HG02970 (cell line): Measurements from ENCODE around the gene TAGAP.
"Not testable (repeated sequence)": the region's sequence is repeated elsewhere in the genome, so short reads cannot be mapped to it uniquely, and the experiment has no call there.

ENCODE experiments used
- ATAC-seq: cut with Tn5 transposase; IDR thresholded peaks from one replicate; pipeline ENCODE4 v1.9.1; 2021; ENCODE audit warnings: mild to moderate bottlenecking, moderate library complexity, moderate number of reproducible peaks; ENCODE audit not compliant: unreplicated experiment, low FRiP score

TAGAP gene

GRCh38 chr6:159047891-159048685 lies 3.3 kb upstream of the TAGAP start:
- no peak for ATAC-seq

DNA sequence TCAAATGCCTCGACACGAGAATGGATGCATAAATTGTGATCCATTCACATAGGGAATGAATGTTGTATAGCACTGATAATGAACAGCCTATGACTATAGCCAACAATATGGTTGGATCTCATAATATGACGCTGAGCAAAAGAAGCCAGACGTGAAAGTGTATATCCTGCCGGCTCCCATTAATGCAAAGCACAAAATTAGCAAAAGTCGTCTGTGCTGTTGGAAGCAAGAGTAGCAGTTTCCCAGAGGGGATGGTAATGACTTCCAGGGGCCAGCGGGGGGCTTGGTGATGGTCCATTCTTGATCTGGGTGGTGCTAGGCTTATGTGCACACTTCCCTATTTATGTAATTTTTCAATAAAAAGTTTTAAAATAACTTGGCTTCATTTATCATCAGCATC lies 1.0 kb upstream of the TAGAP start:
- ATAC-seq, result no peak

DNA sequence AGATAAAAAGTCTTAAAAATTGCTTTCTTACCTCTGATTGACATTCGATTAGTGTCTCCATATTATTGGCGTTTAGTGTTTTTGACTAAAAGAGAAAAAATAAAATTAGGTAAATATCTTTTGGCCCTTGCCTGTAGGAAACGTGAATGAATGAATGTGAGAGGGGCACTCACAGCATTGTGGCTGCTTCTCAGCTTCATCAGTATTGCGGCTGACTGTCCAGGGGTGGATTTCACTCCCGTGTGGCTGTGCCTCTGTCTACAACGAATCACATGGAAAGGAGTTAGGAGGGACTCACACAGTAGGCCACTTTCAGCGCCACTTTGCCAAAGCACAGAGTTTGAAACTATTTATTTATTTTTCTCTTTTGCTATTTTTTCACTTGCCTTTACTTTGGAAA lies 844 bp downstream of the TAGAP start:
- no peak for ATAC-seq

- ATAC-seq, result no peak
These were observed 1.5 kb downstream of the TAGAP start for GRCh38 chr6:159043251-159043650.

- ATAC-seq, result no peak
These were observed 2.0 kb downstream of the TAGAP start for GRCh38 chr6:159042826-159043181.

DNA sequence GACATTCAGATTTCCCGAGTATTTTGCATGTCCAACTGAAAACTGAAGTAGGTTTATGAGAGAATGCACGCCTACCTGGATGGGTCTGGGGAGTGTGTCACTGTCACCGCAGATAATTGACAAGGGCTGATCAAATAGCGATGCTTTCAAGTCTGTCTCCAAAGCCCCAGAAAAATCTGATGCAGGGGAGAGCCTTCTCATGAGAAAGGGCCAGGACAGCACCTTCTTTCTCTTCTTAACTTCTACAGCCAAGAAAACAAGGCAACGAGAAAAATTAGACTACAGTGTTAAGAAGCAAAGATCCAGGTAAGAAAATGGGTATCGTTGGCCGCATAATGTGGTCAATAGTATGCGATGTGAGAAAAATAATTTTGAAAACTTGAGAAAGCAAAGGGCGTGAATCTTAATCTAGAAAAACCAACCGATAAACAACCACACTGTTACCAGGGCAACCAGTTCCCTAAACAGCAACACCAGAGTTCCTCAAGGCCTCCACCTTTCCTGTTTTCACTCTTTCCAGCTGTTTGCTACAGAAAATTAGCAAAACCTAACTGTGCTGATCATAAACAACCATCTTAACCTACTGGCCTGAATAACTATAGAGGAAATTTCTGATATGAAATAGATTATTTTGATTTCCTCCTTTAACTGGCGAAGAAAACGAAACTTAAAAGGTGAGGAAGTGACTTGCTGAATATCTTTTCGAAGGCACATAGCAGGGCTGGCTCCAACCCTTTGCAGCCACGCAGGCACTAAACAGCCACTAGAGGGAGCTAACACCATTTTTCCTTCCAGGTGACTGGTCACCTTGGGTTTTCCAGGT lies 2.6 kb downstream of the TAGAP start:
- no peak for ATAC-seq

DNA sequence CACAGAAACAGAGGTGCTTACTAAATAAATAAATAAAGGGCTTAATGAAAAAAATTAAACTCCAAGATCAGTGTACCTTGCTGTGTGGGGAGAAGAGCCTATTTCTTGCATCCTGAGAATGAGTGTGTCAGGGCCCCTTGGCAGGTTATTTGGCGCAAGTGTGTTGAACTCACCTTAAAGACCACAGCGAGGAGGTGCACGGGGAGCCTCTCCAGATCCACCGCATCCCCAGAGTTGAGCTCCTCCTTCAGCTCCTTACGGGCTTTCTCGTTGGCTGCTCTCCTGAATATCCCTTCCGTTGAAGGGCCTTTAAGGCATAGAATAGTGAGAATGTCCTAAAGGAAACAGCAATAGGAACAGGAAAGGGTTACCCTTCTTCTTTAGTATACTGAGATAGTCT lies 3.6 kb downstream of the TAGAP start:
- ATAC-seq, result no peak

DNA sequence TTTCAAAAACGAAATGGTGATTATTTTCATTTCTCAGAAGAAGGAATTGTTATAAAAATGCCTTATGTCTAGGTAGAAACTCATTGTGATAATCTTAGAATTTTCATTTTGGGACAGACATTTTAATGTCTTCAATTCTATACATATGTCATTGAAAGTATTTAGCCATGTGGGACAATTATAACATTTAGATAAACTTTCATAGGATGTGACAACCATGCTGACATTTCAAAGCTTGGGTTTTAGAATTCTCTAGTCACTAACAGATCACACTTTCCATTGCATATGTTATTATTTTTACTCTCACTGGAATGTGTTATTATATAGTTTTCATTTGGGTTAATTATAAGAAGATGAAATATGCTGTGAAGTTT lies 4.9 kb downstream of the TAGAP start:
- ATAC-seq, result no peak

DNA sequence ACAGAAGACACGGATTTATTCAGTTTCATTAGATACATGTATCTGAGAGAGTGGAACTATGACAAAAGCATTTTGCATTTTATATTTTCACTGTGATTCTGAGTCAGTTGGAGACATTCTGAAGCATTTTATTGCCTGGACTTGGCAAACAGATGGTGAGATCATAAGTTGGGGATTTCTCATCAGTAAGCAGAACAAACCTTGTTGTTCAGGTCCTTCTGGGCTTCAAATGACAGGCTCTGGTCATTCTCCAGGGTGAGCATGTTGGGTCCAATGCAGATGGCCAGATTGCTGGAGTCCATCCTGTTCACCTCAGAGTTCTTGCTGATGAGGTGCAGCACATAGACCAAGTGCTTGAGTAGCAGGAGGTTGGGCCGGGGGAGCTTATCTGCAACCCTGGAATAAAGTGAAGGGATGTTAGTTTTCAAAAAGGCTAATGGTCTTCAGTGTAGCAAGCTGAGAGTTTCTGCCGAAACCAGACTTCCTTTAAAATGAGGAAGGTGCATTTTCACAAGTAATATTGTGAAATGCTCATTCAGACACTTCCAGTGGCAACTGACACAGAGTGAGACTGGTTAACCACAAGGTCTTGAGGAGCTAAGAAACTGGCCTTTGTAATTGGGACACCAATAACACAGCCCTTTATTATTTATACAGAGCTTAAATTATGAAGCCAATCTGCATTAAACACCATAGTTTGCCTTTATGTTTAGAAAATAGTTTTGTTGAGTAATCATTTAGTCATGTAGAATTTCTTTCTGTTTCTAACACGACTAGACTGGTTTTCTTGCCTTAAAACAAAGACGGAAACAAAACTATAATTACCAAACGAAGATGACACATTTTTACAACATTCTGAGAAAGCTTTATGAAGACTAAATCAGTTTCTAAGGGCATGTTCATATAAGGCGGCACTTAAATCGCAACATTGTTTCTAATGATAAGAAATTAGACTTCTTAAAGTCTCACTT lies 5.6 kb downstream of the TAGAP start:
- ATAC-seq, result peak; percentile 72

- not testable (repeated sequence) for ATAC-seq
These were observed 6.5 kb downstream of the TAGAP start for GRCh38 chr6:159038318-159038717.

DNA sequence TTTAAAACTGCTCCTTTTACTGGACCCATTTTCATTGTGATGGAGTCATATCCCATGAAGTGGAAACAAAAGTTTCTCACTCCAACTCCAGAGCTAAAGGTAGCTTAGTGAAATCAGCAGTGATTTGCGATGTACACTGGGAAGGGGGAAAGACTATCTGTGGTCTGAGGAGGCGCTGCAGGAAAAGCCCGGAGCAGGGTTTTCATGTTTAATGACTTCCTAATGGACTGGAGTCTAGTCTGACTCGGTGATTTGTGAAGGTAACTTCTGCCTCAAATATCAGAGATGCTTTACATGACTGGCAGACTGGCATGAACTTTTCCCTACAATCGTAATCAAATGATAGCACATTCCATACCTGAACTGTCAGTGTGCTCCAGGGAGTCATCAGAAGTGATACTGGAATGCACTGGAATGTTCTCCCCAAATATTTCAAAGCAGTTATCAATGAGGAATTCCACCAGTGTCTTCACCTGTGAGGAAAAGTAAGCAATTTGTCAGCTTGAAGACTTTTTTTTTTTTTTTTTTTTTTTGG lies 7.0 kb downstream of the TAGAP start:
- no peak for ATAC-seq

DNA sequence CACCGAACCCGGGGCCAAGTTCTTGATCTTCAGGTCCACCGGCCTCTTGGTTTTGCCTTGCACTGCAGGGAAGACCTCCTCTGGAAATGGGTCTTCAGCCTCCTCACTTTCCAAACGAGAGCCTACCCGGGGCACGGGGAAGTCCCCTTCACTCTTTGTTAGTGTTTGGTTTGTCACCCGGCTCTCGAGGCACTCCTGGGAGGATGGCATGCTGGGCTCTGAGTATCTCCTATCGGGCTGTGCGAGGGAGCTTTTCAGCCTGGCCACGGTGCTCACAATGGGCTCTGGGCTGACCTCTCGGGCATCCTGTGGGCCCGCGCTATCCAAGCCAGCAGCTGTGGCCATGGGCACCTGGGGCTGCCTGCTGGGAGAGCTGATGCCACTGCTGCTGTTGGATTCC lies 8.1 kb downstream of the TAGAP start:
- no peak for ATAC-seq

DNA sequence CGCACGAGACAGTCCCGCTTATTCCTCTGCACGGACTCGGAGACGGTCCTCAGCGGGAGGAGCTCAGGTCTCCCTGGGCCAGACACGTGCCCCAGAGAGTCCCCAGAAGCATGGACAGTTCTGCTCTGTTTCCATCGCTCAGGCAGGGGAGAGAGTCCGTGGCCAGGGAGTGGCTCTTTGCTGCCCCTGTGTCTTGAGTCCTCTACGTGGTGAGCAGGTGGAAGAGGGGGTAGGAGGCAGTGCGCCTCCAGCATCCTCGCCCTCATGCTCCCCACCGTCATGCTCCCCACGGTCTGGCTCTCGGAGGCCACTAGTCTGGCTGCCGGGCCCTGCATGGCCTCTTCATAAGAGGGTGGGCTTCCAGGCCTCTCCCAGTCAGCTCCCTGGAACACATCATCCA lies 8.9 kb downstream of the TAGAP start:
- ATAC-seq, result no peak

- ATAC-seq, result no peak
These were observed 11.4 kb downstream of the TAGAP start for GRCh38 chr6:159033160-159034049.

- no peak for ATAC-seq
These were observed 12.9 kb downstream of the TAGAP start for GRCh38 chr6:159031846-159032245.

GRCh38 chr6:159030168-159030567 lies 14.6 kb downstream of the TAGAP start:
- ATAC-seq, result no peak

GRCh38 chr6:159025224-159025623 lies 19.6 kb downstream of the TAGAP start:
- not testable (repeated sequence) for ATAC-seq

GRCh38 chr6:159023893-159024292 lies 20.9 kb downstream of the TAGAP start:
- no peak for ATAC-seq

- no peak for ATAC-seq
These were observed 24.8 kb downstream of the TAGAP start for GRCh38 chr6:159020011-159020410.
